ENCODE results near the gene RPS19.
"Not testable (repeated sequence)": the region's sequence is repeated elsewhere in the genome, so short reads cannot be mapped to it uniquely, and the experiment has no call there.

The RPS19 gene

DNA sequence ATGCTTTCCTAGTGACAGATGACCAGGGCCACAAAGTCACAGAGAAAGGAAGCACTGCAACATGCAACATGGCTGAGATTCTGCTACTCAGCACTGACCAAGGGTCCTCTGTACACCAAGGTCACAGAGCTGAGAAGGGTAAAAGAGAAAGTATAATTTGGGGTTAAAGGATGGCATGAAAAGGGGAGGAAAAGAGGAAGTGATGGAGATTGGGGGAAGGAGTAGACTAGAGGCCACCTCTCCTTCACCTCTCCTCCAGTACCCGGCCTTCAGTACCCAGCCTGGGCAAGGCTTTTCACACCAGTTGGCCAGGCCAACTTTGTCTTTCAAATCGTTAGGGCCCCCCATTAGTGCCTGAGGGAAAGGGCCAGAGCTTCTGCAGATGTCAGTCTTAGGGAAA lies 6.3 kb upstream of the RPS19 start:
- DNase-seq = peak in 1 of 10 donors; percentile 21
- intact Hi-C loops (cut with DNase I) = no loop called here

DNA sequence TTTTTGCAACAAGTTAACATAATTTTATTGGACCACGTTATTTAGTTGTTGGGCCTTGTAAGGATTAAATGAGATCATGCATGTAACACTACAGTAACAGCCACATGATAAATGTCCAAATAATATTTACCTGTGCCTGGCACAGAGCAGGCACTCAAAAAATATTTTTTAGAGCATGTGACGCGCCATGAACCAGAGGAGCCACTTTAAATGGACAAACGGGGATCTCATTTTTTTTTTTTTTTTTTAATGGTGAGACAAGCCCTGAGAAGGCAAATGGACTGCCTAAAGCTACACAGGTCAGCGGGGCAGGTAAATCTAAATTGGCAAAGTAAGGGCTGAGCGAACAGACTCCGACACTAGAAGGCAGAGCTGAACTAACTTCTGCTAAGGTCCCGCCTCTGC lies 840 bp upstream of the RPS19 start:
- intact Hi-C loops (cut with DNase I) = loop anchor here (2.0 kb wide), 1 partner anchor 100 kb away; the partner anchor contains the start of gene RABAC1
- no peak for DNase-seq

DNA sequence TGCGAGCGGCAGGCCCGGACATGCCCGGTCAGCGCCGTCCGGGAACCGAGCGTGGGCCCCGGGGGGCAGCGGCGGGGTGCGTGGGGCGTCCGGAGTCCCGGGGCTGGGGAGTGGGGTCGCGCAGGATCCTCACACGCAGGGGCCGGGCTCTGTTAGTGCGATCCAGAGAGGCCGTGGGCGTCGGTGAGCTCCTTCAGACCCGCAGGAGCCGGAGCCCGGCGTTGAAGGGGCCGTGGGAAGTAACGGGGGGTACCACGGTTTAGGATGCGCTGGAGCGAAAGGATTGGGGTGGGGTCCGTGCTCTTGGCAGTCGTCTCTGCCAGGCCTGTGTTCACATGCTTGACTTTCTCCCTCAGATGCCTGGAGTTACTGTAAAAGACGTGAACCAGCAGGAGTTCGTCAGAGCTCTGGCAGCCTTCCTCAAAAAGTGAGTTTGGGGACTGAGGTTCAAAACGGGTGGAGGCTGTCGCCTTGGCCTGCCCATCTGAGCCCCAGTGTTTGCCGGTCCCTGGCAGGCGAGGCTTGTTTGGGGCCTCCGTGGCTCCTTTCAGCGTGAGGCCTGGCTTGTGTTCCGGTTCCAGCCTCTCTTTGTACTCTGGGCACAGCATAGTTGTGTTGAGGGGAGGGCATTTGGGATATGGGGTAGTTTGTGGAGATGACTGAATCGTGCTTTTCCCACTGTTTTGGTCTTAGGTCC lies 512 bp downstream of the RPS19 start:
- no peak for DNase-seq
- intact Hi-C loops (cut with DNase I) = loop anchor here (1.0 to 5.0 kb wide), 2 partner anchors 24 to 77 kb away; no protein-coding TSS in a partner anchor

DNA sequence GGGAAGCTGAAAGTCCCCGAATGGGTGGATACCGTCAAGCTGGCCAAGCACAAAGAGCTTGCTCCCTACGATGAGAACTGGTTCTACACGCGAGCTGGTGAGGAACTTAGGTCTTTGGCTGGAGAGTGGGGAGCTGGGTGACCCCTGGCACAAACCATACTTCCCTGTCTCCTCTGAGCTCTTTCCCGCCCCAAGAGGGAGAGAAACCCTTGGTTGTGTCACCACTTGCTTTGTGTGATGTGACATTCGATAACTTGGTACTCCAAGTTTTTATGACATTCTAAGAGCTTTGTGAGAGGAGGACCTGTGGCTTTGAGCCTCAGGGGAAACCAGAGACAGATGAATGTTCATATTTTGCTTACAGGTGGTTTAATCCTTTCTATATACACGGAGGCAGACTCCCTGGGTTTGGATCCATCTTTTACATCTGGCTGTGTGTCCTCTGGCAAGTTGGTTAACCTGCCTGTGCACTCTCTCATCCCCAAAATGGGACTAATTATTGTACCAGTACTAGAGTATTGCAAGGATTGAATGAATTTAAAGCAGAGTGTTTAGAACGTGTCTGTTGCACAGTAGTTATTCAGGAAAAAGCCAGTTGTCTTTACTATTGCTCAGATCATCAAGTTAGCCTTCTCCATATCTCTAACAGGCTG lies 1.2 kb downstream of the RPS19 start:
- DNase-seq = peak in 2 of 10 donors; percentile 8 to 14
- intact Hi-C loops (cut with DNase I) = loop anchor here (5.0 kb wide), 1 partner anchor 76 kb away; no protein-coding TSS in a partner anchor

DNA sequence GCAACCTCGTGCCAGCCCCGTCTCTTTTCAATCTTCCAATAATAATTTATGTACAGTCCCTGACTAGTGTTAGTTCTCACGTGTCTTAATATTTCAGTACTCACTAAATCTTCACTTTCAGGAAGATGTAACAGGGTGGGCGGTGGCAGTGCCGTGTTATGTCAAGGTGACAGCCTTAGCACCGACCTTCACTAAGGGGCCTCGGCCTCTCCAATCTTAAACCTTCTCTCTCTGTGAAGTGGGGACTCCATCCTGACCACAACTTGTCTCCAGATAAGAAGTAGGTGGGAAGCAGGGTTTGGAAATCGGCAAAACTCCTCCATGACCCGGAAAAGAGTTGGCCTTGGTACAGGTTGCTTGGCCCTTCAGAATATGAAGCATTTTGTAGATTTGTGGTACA lies 1.8 kb downstream of the RPS19 start:
- no peak for DNase-seq
- intact Hi-C loops (cut with DNase I) = loop anchor here (5.0 kb wide), 1 partner anchor 75 kb away; no protein-coding TSS in a partner anchor

DNA sequence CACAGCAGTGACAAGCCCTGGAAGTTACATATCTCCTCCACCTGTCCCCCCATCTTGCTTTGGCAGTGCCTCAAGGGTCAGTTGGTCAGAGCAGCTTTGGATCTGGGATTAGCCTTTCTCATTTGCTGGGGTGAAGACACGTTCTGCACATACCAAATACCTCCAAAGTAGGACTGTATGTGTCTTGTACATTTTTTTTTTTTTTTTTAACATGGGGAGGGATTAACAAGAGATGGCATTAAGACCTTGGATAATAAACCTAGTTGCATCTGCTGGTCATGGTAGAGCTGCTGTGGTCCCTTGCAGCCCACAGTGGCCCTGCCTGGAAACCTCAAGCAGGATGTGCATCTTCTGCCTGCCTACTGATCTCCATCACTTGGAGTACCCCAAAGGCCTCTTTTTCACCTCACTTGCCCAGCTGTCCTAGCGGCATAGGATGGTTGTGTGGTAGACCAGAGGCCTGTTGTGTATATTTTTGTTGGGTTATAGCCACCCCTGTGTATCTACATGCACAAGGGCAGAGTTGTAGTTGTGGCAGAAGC lies 2.5 kb downstream of the RPS19 start:
- intact Hi-C loops (cut with DNase I) = loop anchor here (5.0 kb wide), 1 partner anchor 75 kb away; no protein-coding TSS in a partner anchor
- no peak for DNase-seq

DNA sequence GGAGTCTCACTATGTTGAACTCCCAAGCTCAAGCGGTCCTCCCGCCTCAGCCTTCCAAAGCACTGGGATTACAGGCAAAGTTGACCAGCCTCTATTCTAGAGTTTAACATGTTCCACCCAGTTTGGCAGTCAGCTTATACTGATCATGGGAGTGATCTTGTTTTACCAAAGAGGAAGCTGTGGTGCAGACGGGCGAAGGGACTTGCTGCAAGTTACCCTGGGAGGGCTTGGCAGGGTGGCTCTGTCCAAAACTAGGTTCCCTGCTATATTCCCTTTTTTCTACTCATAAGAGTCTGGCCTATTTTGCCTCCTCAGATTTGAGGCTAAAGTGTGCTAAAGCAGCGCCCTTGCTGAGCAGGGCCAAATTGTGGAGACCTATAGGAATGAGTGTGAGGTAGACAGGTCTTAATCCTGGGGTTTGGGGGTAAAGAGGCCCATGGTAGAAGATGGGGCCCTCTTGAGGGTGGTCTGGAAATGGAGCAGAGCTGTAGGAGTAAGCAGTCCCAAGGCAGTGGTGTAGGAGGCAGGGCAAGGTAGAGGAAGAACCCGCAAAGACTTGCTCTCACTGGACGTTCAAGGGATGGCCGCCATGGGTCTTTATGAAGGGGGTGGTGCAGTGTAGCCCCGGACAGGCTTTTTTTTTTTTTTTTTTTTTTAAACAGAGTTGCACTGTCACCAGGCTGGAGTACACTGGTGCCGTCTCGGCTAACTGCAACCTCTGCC lies 3.3 kb downstream of the RPS19 start:
- intact Hi-C loops (cut with DNase I) = loop anchor here (5.0 kb wide), 1 partner anchor 74 kb away; no protein-coding TSS in a partner anchor
- DNase-seq = no peak

DNA sequence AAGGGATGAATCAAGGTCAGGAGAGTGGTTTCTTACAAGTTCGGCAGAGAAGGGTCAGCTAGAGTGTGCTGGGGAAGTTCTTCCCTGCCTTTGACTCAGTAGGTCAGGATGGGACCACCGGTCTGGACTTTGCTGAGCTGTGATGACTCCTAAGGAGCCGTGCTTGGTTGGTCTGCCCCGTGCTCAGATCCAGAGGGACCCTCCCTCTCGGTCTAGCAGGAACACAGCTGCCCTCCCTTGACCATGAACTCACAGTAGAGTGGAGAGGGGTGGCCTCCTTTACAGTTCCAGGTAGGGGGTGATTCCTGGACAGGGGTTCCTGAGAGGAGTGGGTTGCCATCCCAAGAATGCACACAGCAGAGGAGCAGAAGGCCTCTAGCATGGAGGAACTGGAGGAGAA lies 4.3 kb downstream of the RPS19 start:
- peak in 1 of 10 donors; percentile 10 for DNase-seq
- intact Hi-C loops (cut with DNase I) = loop anchor here (5.0 kb wide), 1 partner anchor 73 kb away; no protein-coding TSS in a partner anchor

DNA sequence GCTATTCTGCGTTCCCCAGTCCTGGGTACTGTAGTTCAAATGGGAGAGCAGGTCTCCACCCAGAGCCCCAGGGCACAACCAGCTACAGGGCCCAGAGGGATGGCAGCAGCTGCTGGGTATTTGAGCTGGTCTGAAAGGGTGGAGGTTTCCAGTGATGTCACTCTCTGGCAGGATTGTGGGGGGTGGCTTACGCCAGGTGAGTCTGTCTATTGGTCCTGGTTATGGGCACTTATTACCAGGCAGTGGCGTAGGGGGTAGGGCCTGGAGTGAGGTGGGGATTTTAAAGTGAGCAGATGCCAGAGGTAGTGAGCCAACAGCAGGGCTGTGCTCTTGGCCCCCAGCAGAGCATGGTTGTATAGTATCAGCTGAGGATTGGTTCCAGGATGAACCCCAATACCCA lies 6.2 kb downstream of the RPS19 start:
- DNase-seq = peak in 2 of 10 donors; percentile 2 to 22
- intact Hi-C loops (cut with DNase I) = no loop called here

DNA sequence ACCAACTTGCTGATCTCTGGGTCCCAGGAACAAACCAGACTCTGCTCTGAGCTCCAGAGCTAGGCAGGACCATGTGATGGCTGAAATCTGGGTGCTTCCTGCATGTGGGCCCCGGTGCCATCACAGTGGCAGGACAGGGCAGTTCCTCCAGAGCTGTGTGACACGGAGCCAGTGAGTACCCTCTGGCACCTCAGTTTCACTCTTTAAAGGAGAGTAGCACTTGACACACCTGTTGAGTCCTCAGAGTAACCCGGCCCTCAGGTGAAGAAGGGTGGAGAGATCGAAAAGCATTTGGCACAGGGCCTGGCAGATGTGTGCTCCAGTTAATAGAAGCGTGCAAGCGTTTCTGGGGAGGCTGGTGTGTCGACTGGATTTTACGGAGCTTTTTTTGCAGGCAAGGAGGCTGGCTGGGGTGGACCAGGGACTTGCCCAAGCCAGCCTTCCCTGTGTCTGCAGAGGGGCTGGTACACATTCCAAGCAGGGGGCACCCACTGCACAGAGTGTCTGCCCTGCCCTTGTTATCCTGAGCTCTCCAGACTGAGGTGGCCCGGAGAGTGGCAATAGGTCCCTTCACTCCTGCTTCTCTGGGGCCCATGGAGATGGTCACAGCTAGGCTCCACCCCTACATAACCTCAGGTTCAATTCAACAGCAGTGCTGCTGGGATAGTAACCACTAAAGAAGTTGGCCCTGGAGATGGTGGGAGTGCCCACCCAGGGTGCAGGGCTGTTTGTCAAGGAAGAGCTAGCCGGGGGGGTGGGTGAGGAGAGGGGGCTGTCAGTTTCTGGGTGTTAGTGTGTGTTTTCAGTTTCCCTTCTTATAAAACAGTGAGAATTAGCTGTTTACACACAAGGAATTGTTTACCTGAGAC lies 8.3 kb downstream of the RPS19 start:
- DNase-seq = peak in 2 of 10 donors; percentile 41 to 43
- intact Hi-C loops (cut with DNase I) = no loop called here

DNA sequence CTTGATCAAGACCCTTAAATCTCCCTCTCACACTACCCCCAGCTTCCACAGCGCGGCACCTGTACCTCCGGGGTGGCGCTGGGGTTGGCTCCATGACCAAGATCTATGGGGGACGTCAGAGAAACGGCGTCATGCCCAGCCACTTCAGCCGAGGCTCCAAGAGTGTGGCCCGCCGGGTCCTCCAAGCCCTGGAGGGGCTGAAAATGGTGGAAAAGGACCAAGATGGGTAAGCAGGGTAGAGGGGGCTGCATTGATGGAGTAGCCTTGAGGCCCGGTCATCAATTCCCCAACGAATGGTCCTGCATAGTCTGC lies 8.9 kb downstream of the RPS19 start:
- DNase-seq = no peak
- intact Hi-C loops (cut with DNase I) = no loop called here

DNA sequence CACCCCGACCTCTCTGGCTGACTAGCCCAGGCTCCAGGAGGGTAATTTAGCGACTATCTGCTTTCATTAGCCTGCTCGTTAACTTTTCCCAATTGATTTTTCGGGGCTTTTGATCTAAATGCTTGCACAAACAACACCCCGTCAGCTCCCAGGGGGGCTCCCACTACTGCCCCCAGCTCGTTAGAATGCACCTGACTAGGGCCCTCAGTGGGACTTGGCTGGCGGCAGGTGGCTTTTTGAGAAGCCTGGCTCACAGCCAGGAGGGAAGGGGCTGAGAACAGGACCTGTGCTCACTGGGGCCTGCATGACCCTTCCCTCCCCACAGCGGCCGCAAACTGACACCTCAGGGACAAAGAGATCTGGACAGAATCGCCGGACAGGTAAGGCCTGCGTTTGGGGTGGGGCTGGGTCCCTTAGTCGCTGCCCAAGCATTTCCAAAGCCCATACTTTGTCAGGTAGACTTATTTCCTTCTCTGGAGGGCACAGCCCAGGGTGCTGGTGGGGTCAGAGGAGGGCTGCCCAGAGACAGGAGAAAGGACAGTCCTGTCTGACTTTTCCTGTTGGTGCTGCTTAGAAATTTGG lies 9.4 kb downstream of the RPS19 start:
- DNase-seq = no peak
- intact Hi-C loops (cut with DNase I) = no loop called here

DNA sequence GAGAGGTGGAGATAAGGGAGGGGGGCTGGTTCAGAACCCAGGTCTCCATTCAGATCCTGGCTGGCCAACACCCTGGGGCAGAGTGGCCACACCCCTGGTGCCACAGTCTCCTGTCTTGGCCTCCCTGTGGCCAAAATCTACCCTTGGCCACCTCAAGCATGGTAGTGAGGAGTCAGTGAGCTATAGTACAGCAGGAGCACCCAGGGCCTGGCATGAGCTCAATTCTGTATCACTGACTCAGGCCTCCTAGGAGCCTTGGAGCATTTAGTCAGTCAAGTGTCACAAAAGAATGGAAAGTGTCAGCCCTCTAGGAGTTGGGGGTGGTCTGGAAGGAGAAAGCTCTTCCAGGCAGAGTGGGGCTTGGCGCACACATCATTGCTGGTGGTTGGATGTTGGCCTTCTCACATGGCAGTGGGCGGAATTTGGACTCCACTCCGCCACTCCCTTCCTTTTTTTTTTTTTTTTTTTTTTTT lies 10.4 kb downstream of the RPS19 start:
- no peak for DNase-seq
- intact Hi-C loops (cut with DNase I) = no loop called here

DNA sequence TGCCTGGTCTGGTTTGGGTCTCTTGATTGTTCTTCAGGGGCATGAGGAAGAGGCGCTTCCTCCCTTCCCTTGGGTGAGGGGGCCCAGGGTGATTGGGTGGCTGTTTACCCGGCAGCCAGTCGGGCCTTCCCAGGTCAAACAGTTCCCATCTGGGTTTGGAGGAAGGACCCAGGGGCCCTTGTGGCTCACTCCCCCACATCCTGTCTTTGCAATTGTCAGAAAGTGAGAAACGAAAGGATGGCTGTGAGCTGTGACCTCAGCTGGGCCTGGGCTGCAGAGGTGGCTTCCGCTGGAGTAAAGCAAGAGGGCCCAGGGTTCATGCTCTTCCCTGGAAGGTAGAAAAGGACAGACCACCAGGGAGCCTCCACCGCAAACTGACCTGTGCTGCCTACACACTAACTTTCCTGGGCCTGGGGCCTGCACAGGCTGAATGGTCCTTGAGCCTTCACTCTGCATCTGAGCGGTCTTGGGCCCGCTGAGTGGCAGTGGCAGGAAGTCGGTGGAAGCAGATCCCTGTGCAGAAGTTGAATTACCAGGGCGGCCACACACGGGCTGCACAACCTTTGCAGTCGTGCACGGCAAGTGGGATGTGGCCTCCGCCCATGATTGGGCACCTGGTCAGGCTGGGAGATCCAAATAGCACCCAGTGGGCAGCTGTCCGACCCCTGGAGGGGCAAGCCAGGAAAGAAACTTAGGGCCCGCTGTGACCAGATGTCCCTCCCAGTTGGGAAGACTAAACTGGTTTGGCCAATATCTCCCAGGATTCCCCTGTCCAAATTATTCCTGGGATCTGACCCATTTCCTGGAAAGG lies 11.7 kb downstream of the RPS19 start:
- DNase-seq = peak in 1 of 10 donors; percentile 72
- intact Hi-C loops (cut with DNase I) = no loop called here

DNA sequence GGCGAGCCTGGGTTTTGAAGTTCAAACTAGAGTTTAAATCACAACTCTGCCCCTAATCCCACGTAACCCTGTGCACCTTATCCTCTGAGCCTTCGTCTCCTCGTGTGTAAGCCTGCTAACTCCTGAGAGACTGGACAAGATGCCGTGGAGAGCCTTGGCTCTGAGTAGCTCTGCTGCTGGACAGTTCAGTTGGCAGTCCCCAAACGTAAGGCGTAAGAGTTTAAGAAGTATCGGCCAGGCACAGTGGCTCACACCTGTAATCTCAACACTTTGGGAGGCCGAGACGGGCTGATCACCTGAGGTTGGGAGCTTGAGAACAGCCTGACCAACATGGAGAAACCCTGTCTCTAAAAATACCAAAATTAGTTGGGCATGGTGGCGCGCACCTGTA lies 12.3 kb downstream of the RPS19 start:
- peak in 1 of 10 donors; percentile 4 for DNase-seq
- intact Hi-C loops (cut with DNase I) = no loop called here

DNA sequence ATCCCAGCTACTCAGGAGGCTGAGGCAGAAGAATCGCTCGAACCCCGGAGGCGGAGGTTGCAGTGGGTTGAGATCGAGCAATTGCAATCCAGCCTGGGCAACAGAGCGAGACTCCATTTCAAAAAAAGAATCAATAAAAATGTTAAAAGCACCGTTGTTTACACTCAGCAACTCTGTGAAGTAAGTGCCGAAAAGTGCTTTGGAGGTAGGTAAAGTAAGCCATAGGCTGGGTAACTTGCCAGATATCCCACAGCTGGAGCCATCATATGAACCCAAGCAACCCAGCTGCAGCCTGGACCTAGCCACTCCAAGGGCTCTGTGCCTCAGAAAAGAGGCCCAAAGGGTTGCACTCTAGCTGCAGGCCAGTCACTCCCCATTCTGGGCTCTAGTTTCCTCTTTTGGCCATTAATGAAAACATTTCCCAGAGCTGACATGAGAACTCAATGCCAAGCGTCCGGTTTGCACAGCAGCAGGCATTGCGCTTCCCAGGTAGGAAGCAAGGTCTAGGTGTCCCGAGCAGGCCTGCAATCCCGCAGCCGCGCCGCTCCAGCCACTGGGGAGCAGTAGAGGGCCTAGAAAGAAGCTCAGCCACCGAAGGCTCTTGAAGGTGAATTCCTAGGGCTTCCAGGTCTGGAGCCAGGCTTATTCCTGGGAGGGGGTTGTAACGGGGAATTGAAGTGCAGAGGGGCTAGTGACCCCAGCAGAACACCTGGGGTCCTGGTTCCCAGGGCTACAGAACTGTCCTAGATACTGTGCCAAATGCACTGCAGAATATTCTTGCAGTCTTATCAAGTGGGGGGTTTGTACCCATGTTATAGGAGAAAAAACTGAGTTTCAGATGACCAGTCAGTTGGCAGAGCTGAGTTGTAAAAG lies 13.0 kb downstream of the RPS19 start:
- intact Hi-C loops (cut with DNase I) = loop anchor here (1.0 kb wide), 1 partner anchor 78 kb away; no protein-coding TSS in a partner anchor
- peak; percentile 39 to 95 (median 70) for DNase-seq

DNA sequence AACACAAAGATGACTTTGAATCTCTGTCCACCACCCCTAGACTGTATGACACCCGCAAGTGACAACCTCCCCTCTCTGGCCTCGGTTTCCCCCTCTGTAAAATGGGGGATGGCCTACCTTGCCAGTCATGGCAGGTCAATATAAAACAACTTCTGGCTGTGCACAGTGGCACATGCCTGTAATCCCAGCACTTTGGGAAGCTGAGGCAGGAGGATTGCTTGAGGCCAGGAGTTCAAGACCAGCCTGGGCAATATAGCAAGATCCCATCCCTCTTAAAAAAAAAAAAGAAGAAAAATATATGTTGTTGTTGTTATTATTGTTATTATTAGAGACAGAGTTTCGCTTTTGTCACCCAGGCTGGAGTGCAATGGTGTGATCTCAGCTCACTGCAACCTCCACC lies 15.9 kb downstream of the RPS19 start:
- DNase-seq; intact Hi-C loops (cut with DNase I): not testable (repeated sequence)
